Choroid plexus epithelial cell (primary cell): ENCODE results near the gene SPP1.

Experiments
- DNase-seq: peaks from one replicate; pipeline ENCODE4 v3.0.0-alpha.2; 2010; ENCODE audit warnings: low read depth
- H3K4me3 ChIP-seq: 2 replicates; pipeline ENCODE4 v1.5.1; 2011; ENCODE audit warnings: low read depth, mild to moderate bottlenecking, control low read depth, low read length, moderate library complexity
- TF ChIP-seq, protein P1 (sequence below): conservative IDR thresholded peaks from 2 replicates; pipeline ENCODE4 v1.5.1; 2011; ENCODE audit warnings: low read depth, mild to moderate bottlenecking, control low read depth, inconsistent platforms, low read length, moderate library complexity

The SPP1 gene

DNA sequence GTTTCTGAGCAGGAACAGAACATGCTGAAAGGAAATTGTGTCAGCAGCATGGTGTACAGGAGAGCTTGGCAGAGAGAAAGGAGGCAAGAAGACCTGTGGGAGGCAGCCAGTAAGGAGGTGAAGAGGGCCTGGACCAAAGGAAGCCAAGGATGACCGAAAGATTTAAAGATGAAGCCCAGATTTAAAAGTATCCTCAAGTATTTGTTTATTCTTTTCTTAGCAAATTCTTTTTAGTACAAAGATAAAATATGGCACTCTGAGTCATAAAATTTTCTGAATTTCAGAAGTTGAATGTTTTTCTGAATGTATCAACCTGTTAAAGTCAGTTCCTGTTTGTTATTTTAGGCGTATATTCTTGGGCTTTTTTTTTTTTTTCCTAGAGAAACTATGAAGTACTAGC is 35.5 kb downstream of the SPP1 start:
- TF ChIP-seq, protein P1, sequence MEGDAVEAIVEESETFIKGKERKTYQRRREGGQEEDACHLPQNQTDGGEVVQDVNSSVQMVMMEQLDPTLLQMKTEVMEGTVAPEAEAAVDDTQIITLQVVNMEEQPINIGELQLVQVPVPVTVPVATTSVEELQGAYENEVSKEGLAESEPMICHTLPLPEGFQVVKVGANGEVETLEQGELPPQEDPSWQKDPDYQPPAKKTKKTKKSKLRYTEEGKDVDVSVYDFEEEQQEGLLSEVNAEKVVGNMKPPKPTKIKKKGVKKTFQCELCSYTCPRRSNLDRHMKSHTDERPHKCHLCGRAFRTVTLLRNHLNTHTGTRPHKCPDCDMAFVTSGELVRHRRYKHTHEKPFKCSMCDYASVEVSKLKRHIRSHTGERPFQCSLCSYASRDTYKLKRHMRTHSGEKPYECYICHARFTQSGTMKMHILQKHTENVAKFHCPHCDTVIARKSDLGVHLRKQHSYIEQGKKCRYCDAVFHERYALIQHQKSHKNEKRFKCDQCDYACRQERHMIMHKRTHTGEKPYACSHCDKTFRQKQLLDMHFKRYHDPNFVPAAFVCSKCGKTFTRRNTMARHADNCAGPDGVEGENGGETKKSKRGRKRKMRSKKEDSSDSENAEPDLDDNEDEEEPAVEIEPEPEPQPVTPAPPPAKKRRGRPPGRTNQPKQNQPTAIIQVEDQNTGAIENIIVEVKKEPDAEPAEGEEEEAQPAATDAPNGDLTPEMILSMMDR: no peak
- DNase-seq: no peak
- no peak overlapping the region for H3K4me3 ChIP-seq

DNA sequence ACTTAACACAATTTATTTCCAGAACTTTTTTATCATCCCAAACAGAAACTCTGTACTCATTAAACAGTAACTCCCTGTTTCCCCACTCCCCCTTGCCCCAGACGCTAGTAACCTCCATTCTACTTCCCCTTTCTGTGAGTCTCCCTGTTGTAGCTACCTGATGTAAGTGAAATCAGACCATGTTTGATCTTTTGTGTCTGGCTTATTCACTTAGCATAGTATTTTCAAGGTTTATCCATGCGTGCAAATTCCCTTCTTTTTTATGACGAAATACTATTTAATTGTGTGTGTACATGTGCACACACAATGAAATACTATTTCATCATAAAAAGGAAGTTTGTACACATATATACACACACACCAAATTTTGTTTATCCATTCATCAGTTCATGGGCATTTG is 37.1 kb downstream of the SPP1 start:
- DNase-seq: no peak
- TF ChIP-seq, protein P1: no peak
- no peak overlapping the region for H3K4me3 ChIP-seq

DNA sequence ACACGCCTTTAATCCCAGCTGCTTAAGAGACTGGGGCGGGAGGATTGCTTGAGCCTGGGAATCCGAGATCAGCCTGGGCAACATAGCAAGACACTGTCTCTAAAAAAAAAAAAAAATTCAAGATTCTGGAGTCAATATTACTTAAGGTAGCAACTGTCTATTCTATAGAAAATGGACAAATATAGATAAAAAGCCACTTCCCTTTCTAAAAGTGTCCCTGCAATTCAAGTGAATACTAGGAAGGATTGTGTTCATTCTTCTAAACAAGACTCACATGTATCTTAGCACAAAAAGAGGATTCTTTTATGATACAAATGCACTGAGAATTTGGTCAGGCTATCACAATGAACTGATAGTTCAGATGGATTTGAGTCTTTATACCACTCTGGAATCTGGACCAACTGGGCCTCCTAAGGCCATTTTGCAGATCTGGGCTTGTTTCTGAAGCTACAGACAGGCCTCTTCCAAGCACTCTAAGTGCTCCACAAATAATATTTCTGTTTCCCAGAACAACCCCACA is 38.9 kb downstream of the SPP1 start:
- no peak overlapping the region for H3K4me3 ChIP-seq
- TF ChIP-seq, protein P1: no peak
- DNase-seq: no peak

DNA sequence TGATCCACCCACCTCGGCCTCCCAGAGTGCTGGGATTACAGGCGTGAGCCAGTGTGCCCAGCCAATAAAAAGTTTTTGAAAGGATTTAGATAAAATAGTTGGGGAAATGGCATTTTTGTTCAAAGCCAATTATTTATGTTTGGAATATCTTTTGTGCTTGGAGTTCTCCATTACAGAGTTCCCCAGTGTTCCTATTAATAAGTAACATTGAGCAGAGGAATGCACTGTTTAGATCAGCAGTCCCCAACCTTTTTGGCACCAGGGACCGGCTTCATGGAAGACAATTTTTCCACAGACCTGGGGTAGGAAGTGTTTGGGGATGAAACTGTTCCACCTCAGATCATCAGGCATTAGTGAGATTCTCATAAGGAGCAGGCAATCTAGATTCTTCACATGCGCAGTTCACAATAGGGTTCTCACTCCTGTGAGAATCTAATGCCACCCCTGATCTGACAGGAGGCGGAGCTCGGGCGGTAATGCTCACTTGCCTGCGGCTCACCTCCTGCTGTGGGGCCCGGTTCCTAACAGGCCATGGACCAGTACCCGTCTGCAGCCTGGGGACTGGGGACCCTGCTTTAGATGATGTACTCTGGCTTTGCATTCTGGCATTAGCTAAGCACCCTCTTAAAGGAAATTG is 40.3 kb downstream of the SPP1 start:
- TF ChIP-seq, protein P1: no peak
- no peak overlapping the region for H3K4me3 ChIP-seq
- no peak for DNase-seq

DNA sequence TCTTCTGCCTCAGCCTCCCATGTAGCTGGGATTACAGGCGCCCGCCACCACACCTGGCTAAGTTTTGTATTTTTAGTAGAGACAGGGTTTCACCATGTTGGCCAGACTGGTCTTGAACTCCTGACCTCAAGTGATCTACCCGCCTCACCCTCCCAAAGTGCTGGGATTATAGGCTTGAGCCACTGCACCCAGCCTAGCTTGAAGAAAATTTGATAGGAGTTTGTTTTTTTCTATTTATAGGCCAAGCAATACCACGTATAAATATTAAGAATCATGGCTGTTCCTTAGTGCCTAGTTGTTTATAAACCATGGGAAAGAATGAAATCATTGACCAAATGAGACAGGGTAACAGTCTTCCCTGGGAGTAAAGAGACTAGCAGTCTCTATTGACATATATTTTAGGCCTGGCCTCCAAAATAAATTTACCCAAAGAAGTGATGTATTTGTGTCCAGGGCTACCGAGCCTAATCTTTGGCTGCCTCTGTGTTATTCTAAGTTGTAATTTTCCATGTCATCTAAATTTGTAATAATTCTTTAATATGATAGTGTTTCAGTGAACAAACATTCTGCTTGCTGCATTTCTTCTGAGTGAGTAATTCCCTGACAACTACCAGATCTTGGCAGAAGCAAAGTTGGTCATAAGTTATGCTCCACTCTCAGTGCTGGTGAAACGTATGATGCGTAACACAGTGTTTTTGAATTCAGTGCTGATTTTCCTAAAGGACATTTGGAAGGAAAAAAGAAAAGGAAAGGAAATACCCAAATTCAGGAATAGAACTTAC is 42.2 kb downstream of the SPP1 start:
- DNase-seq: peak; percentile 98
- TF ChIP-seq, protein P1: no peak
- H3K4me3 ChIP-seq: no peak overlapping the region

DNA sequence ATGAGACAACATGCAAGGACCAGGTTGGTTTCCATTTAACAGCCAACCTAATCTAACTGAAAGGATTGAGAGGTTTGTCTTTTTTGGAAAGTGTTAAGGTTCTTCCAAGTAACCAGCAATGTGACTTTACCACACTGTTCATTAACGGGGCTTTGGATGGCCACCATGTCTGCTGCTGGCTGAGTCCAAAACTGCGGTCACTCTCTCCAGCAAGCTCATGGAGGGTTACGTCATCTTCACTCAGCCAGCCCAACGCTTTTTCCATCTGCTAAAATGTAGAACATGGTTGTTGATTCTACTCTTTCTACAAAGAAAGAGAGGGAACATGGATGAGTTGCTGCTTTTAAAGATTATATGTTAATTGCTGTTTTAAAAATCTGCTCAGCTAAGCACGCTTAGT is 43.0 kb downstream of the SPP1 start:
- H3K4me3 ChIP-seq: no peak overlapping the region
- TF ChIP-seq, protein P1: no peak
- DNase-seq: peak; percentile 52
